A673 (cell line): ENCODE results near the gene WBP2NL. TPM values are rescaled to one million over a fixed set of nuclear protein-coding genes. Genes with fewer than 3 reads are reported as not detected.

Experiments
- BruUV-seq: library from RNA; stranded (reverse); fragments of 400-500 nt; replicated peaks from 2 replicates; lab custom pipeline; 2021; lab: Mats Ljungman, UMichigan
- CTCF ChIA-PET: fragments of 300-600 bp; sonication (Branson Sonifier 250); formaldehyde crosslinking; loops from one replicate; lab custom pipeline; 2022; ENCODE audit warnings: antibody characterized with exemption; lab: Charles Lee
- POLR2A ChIA-PET: fragments of 300-600 bp; sonication (Branson Sonifier 250); formaldehyde crosslinking; loops from one replicate; lab custom pipeline; 2022; ENCODE audit warnings: antibody characterized with exemption; ENCODE audit not compliant: low non-redundant PET; lab: Charles Lee
- DNase-seq: peaks from one replicate; pipeline ENCODE4 v3.0.0-alpha.2; 2015; ENCODE audit warnings: low spot score
- H3K27ac ChIP-seq: fragments of 200-600 bp; sonication (generic); 2 replicates; pipeline ENCODE4 v1.5.1; 2016; ENCODE audit warnings: mixed run types, low read depth, mild to moderate bottlenecking, mixed read lengths, antibody characterized with exemption, low read length; ENCODE audit not compliant: poor library complexity, severe bottlenecking
- H3K27me3 ChIP-seq: fragments of 200-600 bp; sonication (generic); replicated peaks from 2 replicates; pipeline ENCODE4 v1.6.1; 2017; ENCODE audit warnings: mixed run types, low read depth, mild to moderate bottlenecking, mixed read lengths, antibody characterized with exemption, low read length; ENCODE audit not compliant: insufficient read depth, poor library complexity
- H3K36me3 ChIP-seq: fragments of 200-600 bp; sonication (generic); 2 replicates; pipeline ENCODE4 v1.6.1; 2016; ENCODE audit warnings: mixed run types, mild to moderate bottlenecking, mixed read lengths, antibody characterized with exemption, low read length; ENCODE audit not compliant: insufficient read depth, poor library complexity, severe bottlenecking
- H3K4me1 ChIP-seq: fragments of 200-600 bp; sonication (generic); 2 replicates; pipeline ENCODE4 v1.6.1; 2017; ENCODE audit warnings: mixed run types, mild to moderate bottlenecking, mixed read lengths, antibody characterized with exemption, low read length; ENCODE audit not compliant: insufficient read depth, poor library complexity, severe bottlenecking
- H3K4me3 ChIP-seq: fragments of 200-600 bp; sonication (generic); 2 replicates; pipeline ENCODE4 v1.5.1; 2016; ENCODE audit warnings: low read depth, mixed run types, mild to moderate bottlenecking, mixed read lengths, low read length; ENCODE audit not compliant: poor library complexity, severe bottlenecking
- H3K9me3 ChIP-seq: fragments of 200-600 bp; sonication (generic); 2 replicates; pipeline ENCODE4 v1.6.1; 2016; ENCODE audit warnings: mixed run types, low read depth, mild to moderate bottlenecking, mixed read lengths, antibody characterized with exemption, low read length; ENCODE audit not compliant: poor library complexity, severe bottlenecking
- CTCF ChIP-seq: fragments of 300-800, 200-600 bp; sonication (generic); conservative IDR thresholded peaks from 2 replicates; pipeline ENCODE4 v1.5.1; 2017; ENCODE audit warnings: low read depth, mild to moderate bottlenecking, antibody characterized with exemption, low read length, moderate library complexity, mixed read lengths
- EZH2 ChIP-seq: fragments of 200-600 bp; sonication (generic); IDR thresholded peaks from 2 replicates; pipeline ENCODE4 v1.6.1; 2017; ENCODE audit warnings: borderline replicate concordance, low read depth, mild to moderate bottlenecking, mixed read lengths, antibody characterized with exemption, low read length; ENCODE audit not compliant: poor library complexity, severe bottlenecking
- intact Hi-C: fragments of 100-400 bp; cut with micrococcal nuclease; formaldehyde crosslinking; loops from one replicate; pipeline ENCODE4 v1.10.0; 2022; ENCODE audit not compliant: unreplicated experiment
- total RNA-seq: library from RNA; stranded (reverse); gene quantifications from 2 replicates; pipeline ENCODE4 v1.2.3, GENCODE V29; 2021

The WBP2NL gene
- total RNA-seq, 1 experiment from 2014 or later = not detected

GRCh38 chr22:41963453-41964111, 35.0 kb upstream of the WBP2NL start:
- no peaks in the 10 kb centered on the region for H3K27me3 ChIP-seq
- POLR2A ChIA-PET = no interaction called here
- DNase-seq = no peak
- H3K27ac ChIP-seq = no peak overlapping the region
- TF ChIP-seq EZH2 = no peak
- TF ChIP-seq CTCF = no peak
- CTCF ChIA-PET = no interaction called here
- BruUV-seq = no TSS peak
- intact Hi-C loops = no loop called here
- no peaks in the 10 kb centered on the region for H3K36me3 ChIP-seq
- no peak overlapping the region for H3K4me3 ChIP-seq
- H3K9me3 ChIP-seq = no peaks in the 10 kb centered on the region
- peaks cover 14% of the 10 kb centered on the region for H3K4me1 ChIP-seq

GRCh38 chr22:41964112-41964491, 34.5 kb upstream of the WBP2NL start:
- Histone ChIP-seq H3K9me3 (no peaks in the 10 kb centered on the region), H3K36me3 (no peaks in the 10 kb centered on the region), H3K27ac (no peak overlapping the region), H3K4me3 (no peak overlapping the region), H3K4me1 (peaks cover 19% of the 10 kb centered on the region), H3K27me3 (no peaks in the 10 kb centered on the region)
- BruUV-seq = no TSS peak
- intact Hi-C loops = no loop called here
- POLR2A ChIA-PET = no interaction called here
- TF ChIP-seq CTCF (no peak), EZH2 (no peak)
- DNase-seq = no peak
- CTCF ChIA-PET = interaction anchor here (0.5 kb wide), 1 partner anchor 21 kb away, joined by 3 read pairs; no protein-coding TSS in a partner anchor

GRCh38 chr22:41966225-41966606, 32.4 kb upstream of the WBP2NL start:
- intact Hi-C loops = loop anchor here (2.0 to 5.0 kb wide), 2 partner anchors 147 to 471 kb away; no protein-coding TSS in a partner anchor
- H3K27me3 ChIP-seq = no peaks in the 10 kb centered on the region
- H3K4me3 ChIP-seq = no peak overlapping the region
- no TSS peak for BruUV-seq
- DNase-seq = no peak
- no peak overlapping the region for H3K27ac ChIP-seq
- no peaks in the 10 kb centered on the region for H3K9me3 ChIP-seq
- ChIA-PET POLR2A (no interaction called here), CTCF (interaction anchor here (0.6 kb wide), 1 partner anchor 147 kb away, joined by 10 read pairs; no protein-coding TSS in a partner anchor)
- H3K4me1 ChIP-seq = peaks cover 12% of the 10 kb centered on the region
- no peak for TF ChIP-seq EZH2
- H3K36me3 ChIP-seq = no peaks in the 10 kb centered on the region
